H1 (cell line): Measurements from ENCODE around the gene PRELID2. TPM values are rescaled to one million over a fixed set of nuclear protein-coding genes. Genes with fewer than 3 reads are reported as not detected.

ENCODE experiments used
- CTCF ChIA-PET: fragments of 300-600 bp; sonication (Branson Sonifier 250); formaldehyde crosslinking; loops from one replicate; lab custom pipeline; 2021; ENCODE audit not compliant: partially characterized antibody; lab: Charles Lee
- POLR2A ChIA-PET: fragments of 300-600 bp; sonication (Branson Sonifier 250); formaldehyde crosslinking; loops from one replicate; lab custom pipeline; 2021; ENCODE audit warnings: inconsistent platforms; ENCODE audit not compliant: partially characterized antibody; lab: Charles Lee
- DNase-seq, 2 experiments: peaks; one replicate each; pipeline versions ENCODE4 v3.0.0 to v3.0.0-alpha.2; 2010 to 2022; ENCODE audit warnings: low spot score in 2 of 2, low read depth in 1 of 2, mixed read lengths in 1 of 2
- FAIRE-seq: peaks from 2 replicates; lab custom pipeline; 2011; peaks lifted over from hg19 to GRCh38; lab: Jason Lieb, UNC
- H2AFZ ChIP-seq: 2 replicates; pipeline ENCODE4 v1.8.1; 2012; ENCODE audit warnings: low read length, inconsistent platforms
- H2AK5ac ChIP-seq: 2 replicates; pipeline ENCODE4 v1.6.1; 2013; ENCODE audit warnings: low read depth, low read length
- H2BK120ac ChIP-seq: replicated peaks from 2 replicates; pipeline ENCODE3; 2013; ENCODE audit warnings: low read depth, low read length, inconsistent platforms
- H2BK12ac ChIP-seq: 2 replicates; pipeline ENCODE4 v1.6.1; 2013; ENCODE audit warnings: low read depth, low read length
- H2BK15ac ChIP-seq: 2 replicates; pipeline ENCODE4 v1.6.1; 2013; ENCODE audit warnings: low read length
- H2BK20ac ChIP-seq: 2 replicates; pipeline ENCODE4 v1.6.1; 2013; ENCODE audit warnings: low read length
- H2BK5ac ChIP-seq: 2 replicates; pipeline ENCODE4 v1.6.1; 2013; ENCODE audit warnings: low read depth, low read length
- H3K14ac ChIP-seq: 2 replicates; pipeline ENCODE4 v1.6.1; 2013; ENCODE audit warnings: inconsistent platforms; ENCODE audit not compliant: insufficient read length
- H3K18ac ChIP-seq: 2 replicates; pipeline ENCODE4 v1.6.1; 2013; ENCODE audit warnings: low read length; ENCODE audit errors: extremely low read depth
- H3K23ac ChIP-seq: 2 replicates; pipeline ENCODE4 v1.6.1; 2013; ENCODE audit warnings: inconsistent platforms; ENCODE audit not compliant: insufficient read length
- H3K23me2 ChIP-seq: 2 replicates; pipeline ENCODE4 v1.6.1; 2013; ENCODE audit warnings: low read depth, low read length
- H3K27ac ChIP-seq: 2 replicates; pipeline ENCODE4 v1.6.1; 2011; ENCODE audit warnings: low read depth, low read length, inconsistent platforms
- H3K27me3 ChIP-seq, 4 experiments: replicated peaks in 1 of 4; 1 replicate in 1 of 4; 2 replicates in 3 of 4; pipeline versions ENCODE4 v1.6.1 to v1.8.1; 2011 to 2013; ENCODE audit warnings: low read length in 3 of 4, mild to moderate bottlenecking in 3 of 4, inconsistent platforms in 2 of 4, mixed read lengths in 2 of 4, moderate library complexity in 1 of 4; ENCODE audit not compliant: control insufficient read depth in 3 of 4, insufficient read depth in 3 of 4; ENCODE audit errors: extremely low read depth in 1 of 4
- H3K36me3 ChIP-seq, 4 experiments: 2 replicates each; pipeline versions ENCODE4 v1.6.1 to v1.8.1; 2011 to 2013; ENCODE audit warnings: mild to moderate bottlenecking in 4 of 4, low read length in 3 of 4, moderate library complexity in 2 of 4, control low read depth in 1 of 4, inconsistent platforms in 1 of 4; ENCODE audit not compliant: insufficient read depth in 4 of 4, control insufficient read depth in 2 of 4
- H3K4ac ChIP-seq: replicated peaks from 2 replicates; pipeline ENCODE3; 2013; ENCODE audit warnings: low read length, low read depth, mixed read lengths, inconsistent platforms; ENCODE audit not compliant: insufficient read length
- H3K4me1 ChIP-seq, 4 experiments: replicated peaks in 1 of 4; 1 replicate in 1 of 4; 2 replicates in 3 of 4; pipeline versions ENCODE4 v1.6.1 to v1.8.1; 2011 to 2013; ENCODE audit warnings: low read length in 3 of 4, inconsistent platforms in 2 of 4, mixed read lengths in 1 of 4; ENCODE audit not compliant: insufficient read depth in 4 of 4, control insufficient read depth in 3 of 4
- H3K4me2 ChIP-seq, 2 experiments: 2 replicates each; pipeline versions ENCODE4 v1.6.1 to v1.8.1; 2011 to 2013; ENCODE audit warnings: low read depth in 2 of 2, low read length in 2 of 2, control low read depth in 1 of 2, inconsistent platforms in 1 of 2, mild to moderate bottlenecking in 1 of 2; ENCODE audit not compliant: insufficient read depth in 1 of 2
- H3K4me3 ChIP-seq, 4 experiments: fragments of 200-600, 300-600 bp in 1 of 4; sonication (generic), shearing (Covaris generic), sonication (Bioruptor Twin) in 1 of 4; 2 replicates each; pipeline versions ENCODE4 v1.5.1 to v1.8.1; 2011 to 2016; ENCODE audit warnings: low read length in 4 of 4, low read depth in 3 of 4, control low read depth in 2 of 4, inconsistent platforms in 2 of 4, mild to moderate bottlenecking in 2 of 4, mixed read lengths in 1 of 4, moderate library complexity in 1 of 4; ENCODE audit not compliant: insufficient read depth in 2 of 4; ENCODE audit errors: extremely low read depth in 1 of 4
- H3K56ac ChIP-seq: replicated peaks from 2 replicates; pipeline ENCODE3; 2013; ENCODE audit warnings: low read depth, mild to moderate bottlenecking, mixed read lengths, low read length, inconsistent platforms; ENCODE audit not compliant: insufficient read length
- H3K79me1 ChIP-seq: 2 replicates; pipeline ENCODE4 v1.6.1; 2013; ENCODE audit warnings: low read depth, low read length, control low read depth
- H3K79me2 ChIP-seq, 2 experiments: 2 replicates each; pipeline versions ENCODE4 v1.6.1 to v1.8.1; 2012 to 2013; ENCODE audit warnings: low read length in 2 of 2, mild to moderate bottlenecking in 2 of 2, inconsistent platforms in 1 of 2; ENCODE audit not compliant: insufficient read depth in 2 of 2, control insufficient read depth in 1 of 2
- H3K9ac ChIP-seq, 4 experiments: replicated peaks in 1 of 4; 1 replicate in 1 of 4; 2 replicates in 3 of 4; pipeline versions ENCODE4 v1.6.1 to v1.8.1; 2011 to 2013; ENCODE audit warnings: low read depth in 3 of 4, low read length in 3 of 4, control low read depth in 2 of 4, mild to moderate bottlenecking in 2 of 4, moderate library complexity in 2 of 4, inconsistent platforms in 1 of 4; ENCODE audit errors: extremely low read depth in 1 of 4
- H3K9me3 ChIP-seq, 2 experiments: 2 replicates each; pipeline versions ENCODE4 v1.6.1 to v1.8.1; 2012 to 2013; ENCODE audit warnings: mild to moderate bottlenecking in 2 of 2, moderate library complexity in 2 of 2, control low read depth in 1 of 2, inconsistent platforms in 1 of 2, low read depth in 1 of 2, low read length in 1 of 2, mixed read lengths in 1 of 2; ENCODE audit not compliant: insufficient read depth in 2 of 2
- H4K20me1 ChIP-seq, 2 experiments: replicated peaks in 1 of 2; 2 replicates each; pipeline versions ENCODE3 to v1.8.1; 2011 to 2013; ENCODE audit warnings: inconsistent platforms in 2 of 2, low read length in 2 of 2, mild to moderate bottlenecking in 1 of 2; ENCODE audit not compliant: insufficient read depth in 2 of 2, control insufficient read depth in 1 of 2
- H4K5ac ChIP-seq: 2 replicates; pipeline ENCODE4 v1.6.1; 2013; ENCODE audit warnings: low read length, low read depth, mixed read lengths, inconsistent platforms; ENCODE audit not compliant: insufficient read length
- H4K8ac ChIP-seq: 2 replicates; pipeline ENCODE4 v1.8.0; 2013; ENCODE audit warnings: mild to moderate bottlenecking, moderate library complexity, low read length, inconsistent platforms; ENCODE audit not compliant: insufficient read depth; ENCODE audit errors: extremely low read depth
- H4K91ac ChIP-seq: replicated peaks from 2 replicates; pipeline ENCODE3; 2013; ENCODE audit warnings: low read length, mixed read lengths, inconsistent platforms; ENCODE audit not compliant: insufficient read length
- CEBPB ChIP-seq: IDR thresholded peaks from 2 replicates; pipeline ENCODE4 v1.6.1; 2012; ENCODE audit warnings: low read depth, low read length
- CHD1 ChIP-seq: IDR thresholded peaks from 2 replicates; pipeline ENCODE4 v1.6.1; 2012; ENCODE audit warnings: low read depth, low read length, improper control_type of control experiment
- EP300 ChIP-seq, 2 experiments: IDR thresholded peaks; 1 replicate in 1 of 2; 2 replicates in 1 of 2; pipeline ENCODE4 v1.6.1; 2011 to 2012; ENCODE audit warnings: low read depth in 2 of 2, low read length in 2 of 2, mild to moderate bottlenecking in 2 of 2, borderline replicate concordance in 1 of 2, inconsistent platforms in 1 of 2, moderate library complexity in 1 of 2
- EZH2 ChIP-seq: fragments of 200-600 bp; sonication (generic); IDR thresholded peaks from 2 replicates; pipeline ENCODE4 v1.7.1; 2012; ENCODE audit warnings: low read depth, mild to moderate bottlenecking, moderate library complexity, low read length, inconsistent platforms; ENCODE audit not compliant: severe bottlenecking
- HDAC2 ChIP-seq, 2 experiments: fragments of 300-600 bp in 1 of 2; sonication (generic) in 1 of 2; IDR thresholded peaks; 2 replicates each; pipeline ENCODE4 v1.6.1; 2011 to 2012; ENCODE audit warnings: low read depth in 2 of 2, low read length in 2 of 2, mild to moderate bottlenecking in 2 of 2, moderate library complexity in 2 of 2, borderline replicate concordance in 1 of 2, inconsistent platforms in 1 of 2
- SP4 ChIP-seq: IDR thresholded peaks from 2 replicates; pipeline ENCODE4 v1.6.1; 2012; ENCODE audit warnings: low read length, inconsistent platforms
- ZNF274 ChIP-seq: IDR thresholded peaks from 2 replicates; pipeline ENCODE4 v1.7.0; 2012; ENCODE audit warnings: low read length, borderline replicate concordance; ENCODE audit errors: extremely low read depth
- WGBS, 2 experiments: shearing (Covaris generic) in 1 of 2; methylation state at CpG; one replicate each; pipeline versions ENCODE4 v1.1.6 to v1.1.7; 2013 to 2015; ENCODE audit warnings: low lambda C conversion rate in 2 of 2, mixed read lengths in 2 of 2, inconsistent platforms in 1 of 2, low coverage in 1 of 2, missing lambda C conversion rate in 1 of 2; ENCODE audit not compliant: insufficient replicate concordance in 2 of 2, insufficient coverage in 1 of 2, insufficient read length in 1 of 2; ENCODE audit errors: extremely low coverage in 1 of 2, missing lambda C conversion rate in 1 of 2; 5-methylcytosine and 5-hydroxymethylcytosine counted together
- polyA plus RNA-seq, 7 experiments: library from polyadenylated mRNA; depleted of rRNA in 3 of 7; stranded (reverse) in 5 of 7; unstranded in 2 of 7; fragments of >200 nt in 5 of 7; fragments of 200-250 nt in 2 of 7; gene quantifications; 1 replicate in 5 of 7; 2 replicates in 1 of 7; 4 replicates in 1 of 7; pipeline versions ENCODE4 v1.2.1 to v1.2.3, GENCODE V29; 2011 to 2013; ENCODE audit warnings: missing spikeins in 2 of 7, mixed read lengths in 2 of 7
- total RNA-seq: library from RNA; stranded (reverse); fragmentation: NEBNext Ultra II Directional; extraction: Animal tissue kit (Norgen Biotek cat#: 25700); gene quantifications from 2 replicates; pipeline ENCODE4 v1.2.1, GENCODE V29; 2021

The PRELID2 gene
- total and polyA plus RNA-seq, 2 of the 8 experiments (the other 6 are each of a cell fraction or from before 2014, with no cell fraction given) = 2.2 to 7.8 TPM

GRCh38 chr5:145768863-145769262 lies 66.3 kb downstream of the PRELID2 start:
- no peak overlapping the region for H2BK20ac ChIP-seq
- no peak overlapping the region for H3K27ac ChIP-seq
- POLR2A ChIA-PET = interaction anchor here (1.7 kb wide), 1 partner anchor 9 kb away, joined by 4 read pairs; no protein-coding TSS in a partner anchor
- no peak overlapping the region for H3K4ac ChIP-seq
- no peaks in the 10 kb centered on the region for H3K79me1 ChIP-seq
- H4K20me1 ChIP-seq = no peaks in the 10 kb centered on the region
- no peaks in the 10 kb centered on the region for H3K23me2 ChIP-seq
- no peaks in the 10 kb centered on the region for H3K27me3 ChIP-seq
- no peak overlapping the region for H2BK15ac ChIP-seq
- no peak overlapping the region for H2BK5ac ChIP-seq
- 0 out of 4 replicates have a peak, but pooled peaks cover 0 to 5% of the 10 kb centered on the region in 2 experiments for H3K9me3 ChIP-seq
- H4K91ac ChIP-seq = no peak overlapping the region
- peak overlapping the region in 1 of 4 experiments; percentile 34; a peak in 1 of 7 replicates for H3K9ac ChIP-seq
- H2AFZ ChIP-seq = no peak overlapping the region
- no peak for DNase-seq
- no peak overlapping the region for H3K14ac ChIP-seq
- FAIRE-seq = no peak
- H2BK12ac ChIP-seq = no peak overlapping the region
- no peak overlapping the region for H2AK5ac ChIP-seq
- H3K36me3 ChIP-seq = no peaks in the 10 kb centered on the region; a peak in 1 of 8 replicates
- no peak overlapping the region for H3K18ac ChIP-seq
- WGBS, 2 experiments = 73% methylated on average over 3 of the region's 3 CpGs; no CpG with 5 or more reads in 1 of the 2 experiments
- no peaks in the 10 kb centered on the region for H3K79me2 ChIP-seq
- H4K8ac ChIP-seq = no peak overlapping the region
- CTCF ChIA-PET = interaction anchor here (0.6 to 1.5 kb wide), 5 partner anchors 8 to 1556 kb away, joined by 3 to 5 read pairs (median 4); no protein-coding TSS in a partner anchor
- H3K23ac ChIP-seq = no peak overlapping the region
- H3K4me3 ChIP-seq = no peak overlapping the region
- H3K4me1 ChIP-seq = no peaks in the 10 kb centered on the region
- no peak overlapping the region for H2BK120ac ChIP-seq
- H4K5ac ChIP-seq = no peak overlapping the region
- no peak overlapping the region for H3K56ac ChIP-seq
- TF ChIP-seq CEBPB = no peak
- TF ChIP-seq SP4 = no peak
- no peak for TF ChIP-seq HDAC2 (IDR thresholded peaks at IDR 0.05; ENCODE audit: borderline replicate concordance in 1 of 2, low read depth in 2 of 2, low read length in 2 of 2)
- no peak for TF ChIP-seq ZNF274
- no peak for TF ChIP-seq CHD1
- no peak for TF ChIP-seq EP300 (IDR thresholded peaks at IDR 0.05; ENCODE audit: borderline replicate concordance in 1 of 2, low read depth in 2 of 2, low read length in 2 of 2)
- no peak for TF ChIP-seq EZH2
- no peak overlapping the region for H3K4me2 ChIP-seq
